ENCODE results near the gene PHLDA2.

DNA sequence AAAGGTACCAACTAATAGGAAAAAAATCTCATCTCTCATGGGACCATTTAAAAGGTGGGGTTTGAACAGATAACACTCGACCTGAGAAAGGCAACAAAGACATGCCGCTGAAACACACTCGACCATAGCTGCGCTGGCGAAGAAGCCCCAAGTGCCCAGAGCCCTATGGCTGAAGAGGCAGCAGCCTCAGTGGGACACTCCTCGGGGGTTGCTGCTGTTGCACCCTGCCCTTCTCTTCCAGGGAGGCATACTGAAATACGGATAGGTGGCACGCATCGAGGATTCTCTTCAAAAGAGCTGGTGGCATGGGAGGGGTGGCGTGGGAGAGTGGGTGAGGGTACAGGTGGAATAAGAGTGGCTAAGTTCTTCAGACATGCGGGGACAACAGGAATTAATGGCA is 18.5 kb upstream of the PHLDA2 start:
- TF ChIP-seq, protein P1, sequence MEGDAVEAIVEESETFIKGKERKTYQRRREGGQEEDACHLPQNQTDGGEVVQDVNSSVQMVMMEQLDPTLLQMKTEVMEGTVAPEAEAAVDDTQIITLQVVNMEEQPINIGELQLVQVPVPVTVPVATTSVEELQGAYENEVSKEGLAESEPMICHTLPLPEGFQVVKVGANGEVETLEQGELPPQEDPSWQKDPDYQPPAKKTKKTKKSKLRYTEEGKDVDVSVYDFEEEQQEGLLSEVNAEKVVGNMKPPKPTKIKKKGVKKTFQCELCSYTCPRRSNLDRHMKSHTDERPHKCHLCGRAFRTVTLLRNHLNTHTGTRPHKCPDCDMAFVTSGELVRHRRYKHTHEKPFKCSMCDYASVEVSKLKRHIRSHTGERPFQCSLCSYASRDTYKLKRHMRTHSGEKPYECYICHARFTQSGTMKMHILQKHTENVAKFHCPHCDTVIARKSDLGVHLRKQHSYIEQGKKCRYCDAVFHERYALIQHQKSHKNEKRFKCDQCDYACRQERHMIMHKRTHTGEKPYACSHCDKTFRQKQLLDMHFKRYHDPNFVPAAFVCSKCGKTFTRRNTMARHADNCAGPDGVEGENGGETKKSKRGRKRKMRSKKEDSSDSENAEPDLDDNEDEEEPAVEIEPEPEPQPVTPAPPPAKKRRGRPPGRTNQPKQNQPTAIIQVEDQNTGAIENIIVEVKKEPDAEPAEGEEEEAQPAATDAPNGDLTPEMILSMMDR (IDR thresholded peaks at IDR 0.05): no peak
- TF ChIP-seq POLR2A (IDR thresholded peaks at IDR 0.05): no peak
